Mucosa of stomach (tissue), 1 donor: ENCODE results near the gene BAX.
A peak's percentile ranks its signal among the peaks of the same experiment; 100 is the strongest.
"Not testable (repeated sequence)": the region's sequence is repeated elsewhere in the genome, so short reads cannot be mapped to it uniquely, and the experiment has no call there.

ENCODE experiments used
- H3K27me3 ChIP-seq: one replicate; pipeline ENCODE4 v1.7.0; 2013; ENCODE audit warnings: mild to moderate bottlenecking, low read length; ENCODE audit not compliant: control insufficient read depth, insufficient read depth
- H3K36me3 ChIP-seq: one replicate; pipeline ENCODE4 v1.7.0; 2013; ENCODE audit warnings: low read length; ENCODE audit not compliant: control insufficient read depth, insufficient read depth
- H3K4me1 ChIP-seq: one replicate; pipeline ENCODE4 v1.7.0; 2013; ENCODE audit warnings: mild to moderate bottlenecking, low read length; ENCODE audit not compliant: control insufficient read depth, insufficient read depth
- H3K4me3 ChIP-seq: one replicate; pipeline ENCODE4 v1.7.0; 2013; ENCODE audit warnings: low read length
- H3K9ac ChIP-seq: one replicate; pipeline ENCODE4 v1.7.0; 2013; ENCODE audit warnings: mild to moderate bottlenecking, low read length, moderate library complexity
- H3K9me3 ChIP-seq: one replicate; pipeline ENCODE4 v1.7.0; 2013; ENCODE audit warnings: mild to moderate bottlenecking, low read length, moderate library complexity; ENCODE audit not compliant: control insufficient read depth
- donor health status: Pancreatic carcinoma.

BAX gene

DNA sequence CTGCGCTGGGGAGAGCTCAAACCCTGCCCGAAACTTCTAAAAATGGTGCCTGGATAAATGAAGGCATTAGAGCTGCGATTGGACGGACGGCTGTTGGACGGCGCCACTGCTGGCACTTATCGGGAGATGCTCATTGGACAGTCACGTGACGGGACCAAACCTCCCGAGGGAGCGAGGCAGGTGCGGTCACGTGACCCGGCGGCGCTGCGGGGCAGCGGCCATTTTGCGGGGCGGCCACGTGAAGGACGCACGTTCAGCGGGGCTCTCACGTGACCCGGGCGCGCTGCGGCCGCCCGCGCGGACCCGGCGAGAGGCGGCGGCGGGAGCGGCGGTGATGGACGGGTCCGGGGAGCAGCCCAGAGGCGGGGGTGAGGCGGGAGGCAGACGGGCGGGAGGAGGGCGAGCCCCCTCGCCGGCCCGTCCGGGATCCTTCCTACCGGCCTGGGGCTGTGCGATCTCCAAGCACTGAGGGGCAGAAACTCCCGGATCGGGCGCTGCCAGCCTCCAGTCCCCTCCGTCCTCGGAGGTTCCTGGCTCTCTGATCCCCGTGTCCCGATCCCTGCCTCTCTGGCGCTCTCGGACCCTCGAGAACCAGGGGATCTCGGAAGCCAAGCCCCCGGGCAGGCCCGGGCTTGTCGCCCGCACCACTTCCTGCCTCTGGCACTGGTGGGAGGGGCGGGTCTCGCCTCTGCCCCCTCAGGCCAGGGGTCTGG is at the start of gene BAX:
Gene BAX (plus strand): TSS at position 281 of the 713 bp plus-strand sequence. CDS start 54 bp downstream, at position 335.
- peak within 1 kb of the TSS; percentile 94 for H3K9ac ChIP-seq
- no peaks in the 10 kb centered on the region for H3K27me3 ChIP-seq
- no peaks in the 10 kb centered on the region for H3K36me3 ChIP-seq
- H3K4me1 ChIP-seq, result peaks cover 30% of the 10 kb centered on the region
- H3K9me3 ChIP-seq, result no peaks in the 10 kb centered on the region
- peak within 1 kb of the TSS; percentile 97 for H3K4me3 ChIP-seq

DNA sequence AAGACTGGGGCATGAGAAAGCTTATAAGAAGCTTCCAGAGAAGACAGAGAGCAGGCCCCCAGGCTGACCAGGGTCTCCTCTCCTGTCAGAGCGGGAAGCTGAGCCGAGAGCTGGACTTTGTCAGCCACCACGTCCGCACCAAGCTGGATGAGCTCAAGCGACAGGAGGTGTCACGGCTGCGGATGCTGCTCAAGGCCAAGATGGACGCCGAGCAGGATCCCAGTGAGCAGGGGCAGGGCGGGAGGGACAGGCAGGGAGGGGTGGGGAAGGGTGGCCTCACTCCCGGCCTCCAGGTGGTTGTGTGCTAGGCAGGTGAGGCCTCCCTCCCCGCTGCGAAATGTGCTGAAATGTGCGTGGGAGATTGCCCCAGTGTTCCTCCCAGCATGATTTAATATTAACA is 49.0 kb upstream of the BAX start:
- peaks cover 5% of the 10 kb centered on the region for H3K36me3 ChIP-seq

GRCh38 chr19:48906324-48906723 is 48.4 kb upstream of the BAX start:
- Histone ChIP-seq H3K9ac (no peak overlapping the region), H3K36me3 (peaks cover 11% of the 10 kb centered on the region), H3K27me3 (no peaks in the 10 kb centered on the region), H3K9me3 (no peaks in the 10 kb centered on the region), H3K4me1 (no peaks in the 10 kb centered on the region), H3K4me3 (no peak overlapping the region)

More for the DNA sequence above, 49.0 kb upstream of the BAX start:
- Histone ChIP-seq H3K9me3 (no peaks in the 10 kb centered on the region), H3K4me1 (no peaks in the 10 kb centered on the region), H3K27me3 (no peaks in the 10 kb centered on the region), H3K9ac (no peak overlapping the region), H3K4me3 (no peak overlapping the region)

DNA sequence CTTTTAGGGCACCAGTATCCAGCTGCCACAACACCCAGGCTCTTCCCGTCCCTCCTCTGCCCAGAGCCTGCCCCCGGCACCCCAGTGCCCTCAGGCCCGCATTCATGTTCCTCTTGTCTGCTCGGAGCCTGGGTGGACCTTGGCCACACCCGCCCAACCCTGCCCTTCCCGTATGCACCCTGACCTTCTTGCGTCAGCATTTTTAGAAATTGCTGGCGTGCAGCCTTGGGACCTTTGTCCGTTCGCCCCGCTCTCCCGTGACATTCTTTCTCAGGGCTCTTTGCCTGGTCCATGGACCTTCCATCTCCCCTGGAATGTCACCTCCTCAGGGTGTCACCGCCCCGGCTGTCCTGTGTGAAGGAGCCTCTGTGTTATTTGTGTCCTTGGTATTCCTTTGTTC is 47.0 kb upstream of the BAX start:
- no peaks in the 10 kb centered on the region for H3K9me3 ChIP-seq
- no peaks in the 10 kb centered on the region for H3K4me1 ChIP-seq
- H3K36me3 ChIP-seq, result peaks cover 17% of the 10 kb centered on the region
- H3K27me3 ChIP-seq, result no peaks in the 10 kb centered on the region
- no peak overlapping the region for H3K9ac ChIP-seq
- no peak overlapping the region for H3K4me3 ChIP-seq

GRCh38 chr19:48909424-48910077 is 45.1 kb upstream of the BAX start:
- not testable (repeated sequence) for H3K4me1 ChIP-seq, H3K9ac ChIP-seq, H3K27me3 ChIP-seq, H3K9me3 ChIP-seq, H3K4me3 ChIP-seq
- peaks cover 17% of the 10 kb centered on the region for H3K36me3 ChIP-seq

DNA sequence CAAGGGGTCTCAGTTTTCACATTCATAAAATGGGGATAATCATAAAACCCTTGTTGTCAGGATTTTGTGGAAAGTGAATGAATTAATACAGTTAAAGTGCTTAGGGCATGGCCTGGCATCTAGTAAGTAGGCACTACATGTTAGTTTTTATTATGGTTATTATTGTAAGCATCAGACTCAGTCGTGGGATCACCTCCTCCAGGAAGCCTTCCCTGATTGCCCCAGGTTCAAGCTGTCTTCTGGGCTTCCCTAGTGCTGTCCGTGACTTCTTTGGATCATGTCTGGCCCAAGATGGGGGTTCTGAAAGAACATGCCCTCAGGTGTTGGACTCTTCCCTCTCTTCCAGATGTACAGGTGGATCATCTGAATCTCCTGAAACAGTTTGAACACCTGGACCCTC is 43.9 kb upstream of the BAX start:
- no peaks in the 10 kb centered on the region for H3K27me3 ChIP-seq
- no peaks in the 10 kb centered on the region for H3K9me3 ChIP-seq
- no peaks in the 10 kb centered on the region for H3K4me1 ChIP-seq
- H3K36me3 ChIP-seq, result peaks cover 12% of the 10 kb centered on the region
- no peak overlapping the region for H3K9ac ChIP-seq
- no peak overlapping the region for H3K4me3 ChIP-seq

DNA sequence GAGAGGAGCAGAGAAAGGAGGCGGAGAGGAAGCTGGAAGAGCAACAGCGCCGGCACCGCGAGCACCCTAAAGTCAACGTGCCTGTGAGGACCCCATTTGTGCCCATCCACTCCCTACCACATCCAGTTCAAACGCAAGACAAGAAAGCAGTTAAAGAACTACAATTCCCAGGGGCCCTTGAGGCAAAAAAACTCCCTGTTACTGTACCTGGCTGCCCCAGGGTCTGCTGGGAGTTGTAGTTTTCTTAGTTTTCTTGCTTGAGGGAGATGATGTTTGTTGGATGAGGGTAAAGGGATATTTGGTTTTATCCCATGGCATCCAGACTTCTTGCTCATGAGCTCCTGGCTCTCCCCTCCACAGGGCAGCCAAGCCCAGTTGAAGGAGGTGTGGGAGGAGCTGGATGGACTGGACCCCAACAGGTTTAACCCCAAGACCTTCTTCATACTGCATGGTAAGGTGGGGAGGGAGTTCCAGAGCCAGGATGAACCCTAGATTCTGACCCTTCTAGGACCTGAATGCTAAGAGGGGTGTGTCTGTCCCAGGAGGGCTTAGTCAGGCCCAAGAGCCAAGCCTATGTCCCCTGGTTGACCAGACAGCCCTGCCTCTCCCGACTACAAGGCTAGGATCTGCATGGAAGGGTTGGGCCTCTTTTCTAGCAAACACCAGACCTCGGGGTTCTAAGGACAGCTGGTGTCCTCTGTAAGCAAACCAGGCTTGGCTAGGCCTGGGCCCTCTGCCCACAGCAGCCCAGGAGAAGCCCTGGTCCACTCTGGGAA is 41.4 kb upstream of the BAX start:
- H3K27me3 ChIP-seq, result no peaks in the 10 kb centered on the region

GRCh38 chr19:48914181-48914580 is 40.5 kb upstream of the BAX start:
- H3K36me3 ChIP-seq, result peaks cover 17% of the 10 kb centered on the region
- no peaks in the 10 kb centered on the region for H3K4me1 ChIP-seq

More for the DNA sequence above, 41.4 kb upstream of the BAX start:
- no peak overlapping the region for H3K4me3 ChIP-seq
- peaks cover 14% of the 10 kb centered on the region for H3K36me3 ChIP-seq
- H3K9me3 ChIP-seq, result no peaks in the 10 kb centered on the region
- H3K4me1 ChIP-seq, result no peaks in the 10 kb centered on the region
- H3K9ac ChIP-seq, result no peak overlapping the region

GRCh38 chr19:48915757-48916156 is 38.9 kb upstream of the BAX start:
- peaks cover 17% of the 10 kb centered on the region for H3K36me3 ChIP-seq
- no peak overlapping the region for H3K9ac ChIP-seq
- H3K4me1 ChIP-seq, result no peaks in the 10 kb centered on the region
- H3K4me3 ChIP-seq, result no peak overlapping the region
- no peaks in the 10 kb centered on the region for H3K27me3 ChIP-seq
- no peaks in the 10 kb centered on the region for H3K9me3 ChIP-seq

More at GRCh38 chr19:48914181-48914580, 40.5 kb upstream of the BAX start:
- Histone ChIP-seq H3K27me3 (no peaks in the 10 kb centered on the region), H3K9me3 (no peaks in the 10 kb centered on the region), H3K4me3 (no peak overlapping the region), H3K9ac (no peak overlapping the region)

- H3K27me3 ChIP-seq, result no peaks in the 10 kb centered on the region
- no peak overlapping the region for H3K4me3 ChIP-seq
- H3K9me3 ChIP-seq, result no peaks in the 10 kb centered on the region
- no peak overlapping the region for H3K9ac ChIP-seq
- H3K36me3 ChIP-seq, result peaks cover 11% of the 10 kb centered on the region
- no peaks in the 10 kb centered on the region for H3K4me1 ChIP-seq
These were observed 36.6 kb upstream of the BAX start for GRCh38 chr19:48918071-48918470.

DNA sequence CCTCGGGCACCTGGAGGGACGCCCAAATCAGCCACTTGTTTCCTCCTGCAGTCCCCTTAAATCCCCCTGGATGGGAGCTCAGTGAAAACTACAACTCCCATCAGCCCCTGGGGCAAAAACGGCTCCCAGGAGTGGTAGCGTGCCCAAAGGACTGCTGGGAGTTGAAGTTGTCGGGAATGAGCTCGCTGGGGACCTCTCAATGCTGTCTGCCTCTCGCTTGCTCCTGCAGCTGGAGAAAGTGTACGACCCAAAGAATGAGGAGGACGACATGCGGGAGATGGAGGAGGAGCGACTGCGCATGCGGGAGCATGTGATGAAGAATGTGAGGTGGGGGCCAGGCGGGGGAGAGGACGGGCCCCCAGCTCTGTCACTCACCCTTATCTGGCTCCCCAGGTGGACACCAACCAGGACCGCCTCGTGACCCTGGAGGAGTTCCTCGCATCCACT is 35.9 kb upstream of the BAX start:
- Histone ChIP-seq H3K9ac (no peak overlapping the region), H3K36me3 (peaks cover 11% of the 10 kb centered on the region), H3K4me1 (no peaks in the 10 kb centered on the region), H3K27me3 (no peaks in the 10 kb centered on the region), H3K9me3 (no peaks in the 10 kb centered on the region), H3K4me3 (no peak overlapping the region)

DNA sequence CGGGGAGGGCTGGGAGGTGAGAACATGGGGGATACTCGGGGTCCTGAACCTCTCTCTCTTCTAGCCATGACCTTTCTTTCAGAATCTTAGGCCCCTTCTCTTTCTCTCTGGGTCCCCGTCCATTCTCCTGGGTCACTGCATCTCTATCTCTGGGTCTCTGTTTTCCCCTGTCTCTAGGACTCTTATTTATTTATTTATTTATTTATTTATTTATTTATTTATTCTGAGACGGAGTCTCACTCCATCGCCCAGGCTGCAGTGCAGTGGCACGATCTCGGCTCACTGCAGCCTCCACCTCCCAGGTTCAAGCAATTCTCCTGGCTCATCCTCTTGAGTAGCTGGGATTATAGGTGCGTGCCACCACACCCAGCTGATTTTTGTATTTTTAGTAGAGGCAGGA is 35.4 kb upstream of the BAX start:
- not testable (repeated sequence) for H3K9me3 ChIP-seq, H3K9ac ChIP-seq, H3K4me3 ChIP-seq, H3K27me3 ChIP-seq, H3K4me1 ChIP-seq
- peaks cover 11% of the 10 kb centered on the region for H3K36me3 ChIP-seq
